Astrocyte (in vitro differentiated cells and primary cell): ENCODE results near the gene OTOG.

Experiments used
- EZH2 ChIP-seq: IDR thresholded peaks from 2 replicates; pipeline ENCODE4 v1.6.1; 2012; ENCODE audit warnings: mild to moderate bottlenecking, low read length, inconsistent platforms; ENCODE audit not compliant: insufficient read depth
- TF ChIP-seq, protein P1 (sequence below): IDR thresholded peaks from 2 replicates; pipeline ENCODE4 v1.5.1; 2011; ENCODE audit warnings: low read depth, mild to moderate bottlenecking, inconsistent platforms, low read length, moderate library complexity; ENCODE audit not compliant: insufficient read depth

DNA sequence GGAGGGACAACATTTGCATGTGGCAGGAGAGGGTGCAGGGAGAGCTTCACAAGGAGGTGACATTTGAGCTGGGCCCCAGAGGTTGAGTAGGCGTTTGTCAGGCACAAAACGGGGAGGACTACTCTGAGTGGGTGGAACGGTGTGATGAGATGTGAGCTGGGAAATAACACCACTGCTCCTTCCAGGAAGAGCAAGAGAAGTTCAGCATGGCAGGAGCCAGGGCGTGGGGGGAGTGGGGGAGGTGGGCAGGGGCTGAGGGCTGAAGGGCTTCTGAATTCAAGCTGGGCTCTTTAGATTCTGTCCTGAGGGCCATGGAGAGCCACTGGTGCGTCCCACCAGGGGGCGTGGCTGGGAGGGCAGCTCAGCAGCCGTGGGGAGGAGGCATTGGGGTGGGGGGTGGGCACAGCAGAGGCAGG, 54.2 kb downstream of the OTOG start:
- TF ChIP-seq EZH2: no peak
- TF ChIP-seq, protein P1, sequence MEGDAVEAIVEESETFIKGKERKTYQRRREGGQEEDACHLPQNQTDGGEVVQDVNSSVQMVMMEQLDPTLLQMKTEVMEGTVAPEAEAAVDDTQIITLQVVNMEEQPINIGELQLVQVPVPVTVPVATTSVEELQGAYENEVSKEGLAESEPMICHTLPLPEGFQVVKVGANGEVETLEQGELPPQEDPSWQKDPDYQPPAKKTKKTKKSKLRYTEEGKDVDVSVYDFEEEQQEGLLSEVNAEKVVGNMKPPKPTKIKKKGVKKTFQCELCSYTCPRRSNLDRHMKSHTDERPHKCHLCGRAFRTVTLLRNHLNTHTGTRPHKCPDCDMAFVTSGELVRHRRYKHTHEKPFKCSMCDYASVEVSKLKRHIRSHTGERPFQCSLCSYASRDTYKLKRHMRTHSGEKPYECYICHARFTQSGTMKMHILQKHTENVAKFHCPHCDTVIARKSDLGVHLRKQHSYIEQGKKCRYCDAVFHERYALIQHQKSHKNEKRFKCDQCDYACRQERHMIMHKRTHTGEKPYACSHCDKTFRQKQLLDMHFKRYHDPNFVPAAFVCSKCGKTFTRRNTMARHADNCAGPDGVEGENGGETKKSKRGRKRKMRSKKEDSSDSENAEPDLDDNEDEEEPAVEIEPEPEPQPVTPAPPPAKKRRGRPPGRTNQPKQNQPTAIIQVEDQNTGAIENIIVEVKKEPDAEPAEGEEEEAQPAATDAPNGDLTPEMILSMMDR: no peak
